Right atrium auricular region (tissue), 2 donors: ENCODE data around the gene HDAC11. TPM values are rescaled to one million over a fixed set of nuclear protein-coding genes. Genes with fewer than 3 reads are reported as not detected.

Experiments
- DNase-seq: peaks from one replicate; pipeline ENCODE4 v3.0.0-alpha.2; 2019; ENCODE audit warnings: low spot score
- H3K27ac ChIP-seq, 2 donors: fragments of 200-600 bp; sonication (generic); 1 replicate in 1 of 2; 2 replicates in 1 of 2; pipeline ENCODE4 v1.5.1; 2016 to 2019
- H3K27me3 ChIP-seq, 2 donors: fragments of 200-600 bp; sonication (generic); one replicate each; pipeline versions ENCODE4 v1.5.1 to v1.6.0; 2017 to 2019
- H3K36me3 ChIP-seq: fragments of 200-600 bp; sonication (generic); one replicate; pipeline ENCODE4 v1.5.1; 2016
- H3K4me1 ChIP-seq, 2 donors: fragments of 200-600 bp; sonication (generic); one replicate each; pipeline versions ENCODE4 v1.5.1 to v1.6.0; 2017 to 2019
- H3K4me3 ChIP-seq, 2 donors: fragments of 200-600 bp; sonication (generic); 1 replicate in 1 of 2; 2 replicates in 1 of 2; pipeline ENCODE4 v1.5.1; 2017 to 2019; ENCODE audit warnings: mild to moderate bottlenecking in 1 of 2, moderate library complexity in 1 of 2
- H3K9me3 ChIP-seq, 2 donors: fragments of 200-600 bp; sonication (generic); one replicate each; pipeline ENCODE4 v1.5.1; 2019
- total RNA-seq, 2 donors: library from RNA; depleted of rRNA; stranded (reverse); fragments of >200 nt; gene quantifications; one replicate each; pipeline ENCODE4 v1.1.0, GENCODE V29; 2016
- TF ChIP-seq, protein P1 (sequence below), 2 donors: fragments of 200-600 bp; sonication (generic); IDR thresholded peaks; one replicate each; pipeline ENCODE4 v1.5.1; 2019; ENCODE audit warnings: antibody characterized with exemption in 2 of 2

Gene HDAC11
- total RNA-seq, 2 donors from 2014 or later: 30.6 to 30.7 TPM

DNA sequence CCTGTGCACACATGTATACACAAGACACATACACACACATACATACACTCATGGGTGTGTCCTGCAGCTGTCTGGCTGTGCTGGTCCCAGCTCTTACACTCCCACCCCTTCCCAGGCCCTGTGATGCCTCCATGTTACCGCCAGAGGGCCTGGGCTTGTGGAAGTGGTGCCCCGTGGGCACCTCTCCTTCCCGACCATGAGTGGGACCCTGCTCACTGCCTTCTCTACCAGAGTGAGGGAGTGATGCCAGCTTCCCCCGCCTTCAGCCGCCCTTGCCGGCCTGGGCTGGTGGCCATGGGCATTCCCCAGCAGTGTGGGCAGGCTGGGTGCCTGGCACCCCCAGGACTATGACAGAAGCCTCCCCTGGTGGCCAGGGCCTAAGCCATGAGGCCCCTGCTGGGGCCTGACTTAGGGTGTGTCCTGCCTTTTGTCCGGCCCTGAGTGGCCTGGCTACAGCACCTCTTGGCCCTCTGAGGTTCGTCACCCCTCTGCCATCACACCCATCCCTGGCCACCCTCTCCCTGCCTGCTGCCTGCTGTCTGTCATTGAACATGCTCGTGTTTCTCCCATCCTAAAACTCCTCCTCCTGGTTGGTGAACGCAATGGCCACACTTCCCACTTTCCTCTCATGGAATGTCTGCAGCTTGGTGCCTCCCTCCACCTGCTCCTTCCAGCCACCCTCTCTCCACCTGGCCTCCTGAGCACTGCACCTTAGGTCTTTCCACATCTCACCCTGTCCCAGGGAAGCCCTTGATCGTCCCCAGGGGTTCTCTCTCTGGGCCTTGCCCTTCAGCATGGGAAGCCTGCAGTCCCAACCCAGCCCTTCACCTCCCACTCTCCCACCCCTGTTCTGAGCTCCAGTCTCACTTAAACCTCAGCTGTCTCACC, 14.6 kb downstream of the HDAC11 start:
- TF ChIP-seq, protein P1, sequence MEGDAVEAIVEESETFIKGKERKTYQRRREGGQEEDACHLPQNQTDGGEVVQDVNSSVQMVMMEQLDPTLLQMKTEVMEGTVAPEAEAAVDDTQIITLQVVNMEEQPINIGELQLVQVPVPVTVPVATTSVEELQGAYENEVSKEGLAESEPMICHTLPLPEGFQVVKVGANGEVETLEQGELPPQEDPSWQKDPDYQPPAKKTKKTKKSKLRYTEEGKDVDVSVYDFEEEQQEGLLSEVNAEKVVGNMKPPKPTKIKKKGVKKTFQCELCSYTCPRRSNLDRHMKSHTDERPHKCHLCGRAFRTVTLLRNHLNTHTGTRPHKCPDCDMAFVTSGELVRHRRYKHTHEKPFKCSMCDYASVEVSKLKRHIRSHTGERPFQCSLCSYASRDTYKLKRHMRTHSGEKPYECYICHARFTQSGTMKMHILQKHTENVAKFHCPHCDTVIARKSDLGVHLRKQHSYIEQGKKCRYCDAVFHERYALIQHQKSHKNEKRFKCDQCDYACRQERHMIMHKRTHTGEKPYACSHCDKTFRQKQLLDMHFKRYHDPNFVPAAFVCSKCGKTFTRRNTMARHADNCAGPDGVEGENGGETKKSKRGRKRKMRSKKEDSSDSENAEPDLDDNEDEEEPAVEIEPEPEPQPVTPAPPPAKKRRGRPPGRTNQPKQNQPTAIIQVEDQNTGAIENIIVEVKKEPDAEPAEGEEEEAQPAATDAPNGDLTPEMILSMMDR (IDR thresholded peaks at IDR 0.05): peak; percentile 32 to 61
- H3K4me3 ChIP-seq: no peak overlapping the region
- no peaks in the 10 kb centered on the region for H3K36me3 ChIP-seq
- H3K27ac ChIP-seq: no peak overlapping the region
- DNase-seq: no peak
- H3K4me1 ChIP-seq: peaks cover 0 to 16% of the 10 kb centered on the region in 2 donors
- H3K27me3 ChIP-seq: no peaks in the 10 kb centered on the region
- peaks cover 0 to 6% of the 10 kb centered on the region in 2 donors for H3K9me3 ChIP-seq

DNA sequence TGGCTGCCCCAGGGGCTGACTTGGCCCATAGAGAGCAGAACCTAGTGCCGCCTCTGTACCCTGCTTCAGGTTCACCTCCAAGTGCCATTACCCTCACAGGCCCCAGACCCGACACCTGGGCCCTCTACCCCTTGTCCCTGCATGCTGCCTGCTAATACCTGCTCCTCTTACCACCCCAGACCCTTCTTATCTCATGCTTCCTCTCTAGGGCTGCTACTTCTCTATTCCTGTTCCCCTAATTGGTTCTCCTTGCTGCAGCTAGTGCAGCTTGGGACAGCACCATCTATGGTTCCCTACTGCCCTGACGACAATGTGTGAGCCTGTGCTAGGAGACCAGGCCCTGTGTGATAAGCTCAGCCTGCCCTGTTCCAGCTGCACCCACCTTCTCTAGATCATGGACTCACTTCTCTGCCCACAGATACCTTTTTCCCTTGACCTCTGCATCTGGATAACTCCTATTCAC, 15.3 kb downstream of the HDAC11 start:
- peaks cover 0 to 1% of the 10 kb centered on the region in 2 donors for H3K9me3 ChIP-seq
- no peak overlapping the region for H3K4me3 ChIP-seq
- H3K27me3 ChIP-seq: no peaks in the 10 kb centered on the region
- no peaks in the 10 kb centered on the region for H3K36me3 ChIP-seq
- H3K4me1 ChIP-seq: peaks cover 0 to 20% of the 10 kb centered on the region in 2 donors
- no peak for DNase-seq
- TF ChIP-seq, protein P1 (IDR thresholded peaks at IDR 0.05): no peak
- H3K27ac ChIP-seq: no peak overlapping the region

DNA sequence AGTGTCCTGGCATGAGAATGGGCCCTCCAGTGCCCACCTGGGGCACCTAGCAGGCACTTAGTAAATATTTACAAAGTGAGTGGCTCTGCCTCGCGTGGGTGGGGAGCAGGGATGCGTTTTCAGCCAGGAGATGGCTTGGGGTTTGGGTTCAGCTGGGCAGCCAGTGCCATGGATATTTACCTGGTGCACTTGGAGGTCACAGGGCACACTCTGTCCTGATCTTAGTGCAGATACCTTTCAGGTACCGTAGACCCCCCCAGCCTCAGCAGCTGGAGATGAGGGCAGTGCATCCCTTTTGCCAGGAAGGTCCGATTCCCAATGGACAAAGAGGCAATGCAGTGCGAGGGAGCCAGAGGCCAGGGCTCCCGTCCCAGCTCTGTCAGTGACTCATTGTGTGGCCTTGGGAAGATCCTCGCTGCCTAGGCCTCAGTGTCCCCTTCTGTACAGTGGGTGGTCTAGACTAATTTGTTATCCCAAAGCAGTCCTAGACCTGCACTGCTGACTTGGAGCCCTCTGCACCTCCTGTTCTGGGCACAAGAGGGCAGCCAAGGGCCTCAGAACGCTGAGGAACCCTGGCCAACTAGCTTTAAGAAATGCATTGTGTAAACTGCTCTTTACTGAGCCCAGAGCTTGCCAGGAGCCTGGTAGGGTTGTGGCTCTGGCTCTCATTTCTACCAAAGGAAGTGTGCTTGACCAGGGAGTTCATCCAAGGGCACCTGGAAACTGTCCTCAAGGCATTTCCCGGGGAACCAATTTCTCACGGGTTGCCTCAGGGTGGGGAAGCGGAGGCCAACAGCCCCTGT, 16.0 kb downstream of the HDAC11 start:
- Histone ChIP-seq H3K4me1 (peaks cover 0 to 20% of the 10 kb centered on the region in 2 donors), H3K27ac (peak overlapping the region in 1 of 2 donors; percentile 46), H3K27me3 (no peaks in the 10 kb centered on the region), H3K9me3 (no peaks in the 10 kb centered on the region), H3K4me3 (no peak overlapping the region), H3K36me3 (no peaks in the 10 kb centered on the region)
- TF ChIP-seq, protein P1 (IDR thresholded peaks at IDR 0.05): peak; percentile 93 to 97
- DNase-seq: peak; percentile 89

DNA sequence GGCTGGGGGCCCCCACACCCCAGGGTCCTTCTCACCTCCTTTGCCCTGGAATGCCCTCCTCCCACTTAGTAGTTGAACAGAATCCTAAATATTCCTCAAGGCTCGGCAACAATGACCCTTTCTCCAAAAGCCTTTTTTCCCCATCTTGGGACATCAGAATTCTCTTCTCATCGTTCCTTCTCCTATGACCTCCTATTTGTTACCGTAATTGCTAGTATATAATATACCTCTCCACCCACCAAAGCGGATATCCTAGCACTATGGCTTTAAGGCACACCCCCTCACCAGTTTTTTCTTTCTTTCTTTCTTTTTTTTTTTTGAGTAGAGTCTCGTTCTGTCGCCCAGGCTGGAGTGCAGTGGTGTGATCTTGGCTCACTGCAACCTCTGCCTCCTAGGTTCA, 16.8 kb downstream of the HDAC11 start:
- TF ChIP-seq, protein P1 (IDR thresholded peaks at IDR 0.05): no peak
- Histone ChIP-seq H3K4me3 (no peak overlapping the region), H3K27ac (peak overlapping the region in 1 of 2 donors; percentile 46), H3K4me1 (peaks cover 0 to 20% of the 10 kb centered on the region in 2 donors), H3K9me3 (no peaks in the 10 kb centered on the region), H3K36me3 (no peaks in the 10 kb centered on the region), H3K27me3 (no peaks in the 10 kb centered on the region)
- no peak for DNase-seq

DNA sequence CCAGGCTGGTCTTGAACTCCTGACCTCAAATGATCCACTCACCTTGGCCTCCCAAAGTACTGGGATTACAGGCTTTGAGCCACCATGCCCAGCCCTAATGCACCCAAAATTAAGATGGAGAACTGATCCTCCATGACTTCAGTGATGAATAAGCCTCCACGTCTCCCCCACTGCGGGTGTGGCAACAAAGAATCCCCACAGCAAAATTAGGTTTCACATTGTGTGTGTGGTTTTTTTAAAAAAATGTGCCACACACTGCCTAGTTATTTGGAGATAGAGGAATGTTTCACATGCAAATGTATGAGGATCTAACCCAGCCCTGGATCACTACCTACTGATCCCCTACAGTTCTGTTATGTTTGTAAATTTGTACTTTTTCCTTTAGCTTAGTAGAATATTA, 17.3 kb downstream of the HDAC11 start:
- Histone ChIP-seq H3K36me3 (no peaks in the 10 kb centered on the region), H3K4me3 (no peak overlapping the region), H3K9me3 (no peaks in the 10 kb centered on the region), H3K4me1 (peaks cover 0 to 20% of the 10 kb centered on the region in 2 donors), H3K27ac (no peak overlapping the region), H3K27me3 (no peaks in the 10 kb centered on the region)
- no peak for DNase-seq
- TF ChIP-seq, protein P1 (IDR thresholded peaks at IDR 0.05): no peak
